SU-DHL-6 (cell line): ENCODE results near the gene SLC26A9.

Source experiments
- EZH2phosphoT487 ChIP-seq: fragments of 200-600 bp; sonication (generic), shearing (Covaris generic); conservative IDR thresholded peaks from 2 replicates; pipeline ENCODE4 v1.6.1; 2018; ENCODE audit warnings: mild to moderate bottlenecking, antibody characterized with exemption, low read length, moderate library complexity, mixed read lengths
- TF ChIP-seq, protein P1 (sequence below): fragments of 200-600 bp; sonication (generic); IDR thresholded peaks from one replicate; pipeline ENCODE4 v1.5.1; 2017; ENCODE audit warnings: antibody characterized with exemption, mild to moderate bottlenecking, low read length, moderate library complexity; ENCODE audit not compliant: insufficient read depth, poor library complexity, severe bottlenecking

DNA sequence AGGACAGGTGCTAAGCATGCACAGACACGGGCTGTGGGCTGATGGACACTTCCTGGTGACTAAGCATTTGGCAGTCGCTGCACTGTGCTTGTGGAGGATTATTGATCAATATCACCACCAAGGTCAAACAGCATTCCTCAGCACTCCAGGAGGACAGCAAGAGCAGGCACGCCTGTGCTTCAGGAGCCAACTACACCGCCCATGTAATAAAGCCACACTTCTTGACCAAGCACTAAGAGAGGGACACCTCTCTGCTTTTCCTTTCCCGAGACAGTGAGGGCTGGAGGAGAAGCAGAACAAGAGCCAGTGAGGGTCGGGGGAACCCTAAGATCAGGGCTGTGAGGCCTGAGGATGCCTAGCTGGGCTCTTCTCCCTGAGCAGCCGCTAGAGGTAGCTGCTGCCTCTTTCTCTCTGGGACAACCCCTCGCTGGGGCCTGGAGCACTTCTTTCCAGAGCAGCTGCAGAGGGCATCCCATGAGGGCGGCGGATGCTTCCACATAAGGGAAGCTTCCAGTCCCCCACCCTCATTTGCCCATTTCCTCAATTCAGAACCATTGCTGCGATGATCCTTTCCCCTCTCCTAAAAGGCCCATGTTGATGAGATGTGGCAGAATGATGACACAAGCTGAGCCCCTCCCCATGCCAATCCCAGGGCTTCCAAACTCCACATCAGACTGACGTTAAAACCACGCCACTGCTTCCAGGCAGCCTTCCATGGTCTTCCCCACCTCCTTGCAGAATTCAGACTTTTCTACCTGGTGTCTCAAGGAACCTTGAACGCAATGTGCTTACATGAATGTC lies 40.9 kb upstream of the SLC26A9 start:
- TF ChIP-seq, protein P1, sequence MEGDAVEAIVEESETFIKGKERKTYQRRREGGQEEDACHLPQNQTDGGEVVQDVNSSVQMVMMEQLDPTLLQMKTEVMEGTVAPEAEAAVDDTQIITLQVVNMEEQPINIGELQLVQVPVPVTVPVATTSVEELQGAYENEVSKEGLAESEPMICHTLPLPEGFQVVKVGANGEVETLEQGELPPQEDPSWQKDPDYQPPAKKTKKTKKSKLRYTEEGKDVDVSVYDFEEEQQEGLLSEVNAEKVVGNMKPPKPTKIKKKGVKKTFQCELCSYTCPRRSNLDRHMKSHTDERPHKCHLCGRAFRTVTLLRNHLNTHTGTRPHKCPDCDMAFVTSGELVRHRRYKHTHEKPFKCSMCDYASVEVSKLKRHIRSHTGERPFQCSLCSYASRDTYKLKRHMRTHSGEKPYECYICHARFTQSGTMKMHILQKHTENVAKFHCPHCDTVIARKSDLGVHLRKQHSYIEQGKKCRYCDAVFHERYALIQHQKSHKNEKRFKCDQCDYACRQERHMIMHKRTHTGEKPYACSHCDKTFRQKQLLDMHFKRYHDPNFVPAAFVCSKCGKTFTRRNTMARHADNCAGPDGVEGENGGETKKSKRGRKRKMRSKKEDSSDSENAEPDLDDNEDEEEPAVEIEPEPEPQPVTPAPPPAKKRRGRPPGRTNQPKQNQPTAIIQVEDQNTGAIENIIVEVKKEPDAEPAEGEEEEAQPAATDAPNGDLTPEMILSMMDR = peak; percentile 52
- no peak for TF ChIP-seq EZH2phosphoT487
